ENCODE measurements around the gene KIF17. TPM values are rescaled to one million over a fixed set of nuclear protein-coding genes. Genes with fewer than 3 reads are reported as not detected.

Gene KIF17
- total RNA-seq, 4 donors from 2014 or later, result 2.0 to 12.4 (median 4.1) TPM

DNA sequence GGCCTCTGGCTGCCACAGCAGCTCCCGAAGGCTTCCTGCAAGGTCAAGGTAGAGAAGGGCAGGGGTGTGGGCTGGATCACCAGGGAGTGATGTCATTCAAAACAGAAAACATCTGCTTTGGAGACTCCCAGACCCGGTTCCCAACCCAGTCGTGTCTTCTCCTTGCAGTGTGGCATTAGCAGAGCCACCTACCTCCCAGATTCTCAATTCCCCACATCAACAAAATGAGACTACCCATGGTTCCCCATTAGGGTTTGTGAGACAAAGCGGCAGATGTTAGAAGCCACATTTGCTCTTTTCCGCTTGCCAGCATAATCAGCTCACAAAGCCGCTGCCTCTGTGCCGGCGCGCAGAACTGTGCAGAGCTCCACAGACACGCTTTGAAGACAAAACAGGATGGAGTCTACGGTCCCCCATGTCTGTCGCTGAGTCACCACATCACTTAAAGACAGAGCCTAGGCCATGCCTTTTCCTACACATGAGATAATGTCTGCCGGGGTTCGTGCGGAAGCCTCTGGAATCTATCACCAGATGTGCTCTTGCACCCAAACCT, 12.5 kb downstream of the KIF17 start:
- TF ChIP-seq, protein P1, sequence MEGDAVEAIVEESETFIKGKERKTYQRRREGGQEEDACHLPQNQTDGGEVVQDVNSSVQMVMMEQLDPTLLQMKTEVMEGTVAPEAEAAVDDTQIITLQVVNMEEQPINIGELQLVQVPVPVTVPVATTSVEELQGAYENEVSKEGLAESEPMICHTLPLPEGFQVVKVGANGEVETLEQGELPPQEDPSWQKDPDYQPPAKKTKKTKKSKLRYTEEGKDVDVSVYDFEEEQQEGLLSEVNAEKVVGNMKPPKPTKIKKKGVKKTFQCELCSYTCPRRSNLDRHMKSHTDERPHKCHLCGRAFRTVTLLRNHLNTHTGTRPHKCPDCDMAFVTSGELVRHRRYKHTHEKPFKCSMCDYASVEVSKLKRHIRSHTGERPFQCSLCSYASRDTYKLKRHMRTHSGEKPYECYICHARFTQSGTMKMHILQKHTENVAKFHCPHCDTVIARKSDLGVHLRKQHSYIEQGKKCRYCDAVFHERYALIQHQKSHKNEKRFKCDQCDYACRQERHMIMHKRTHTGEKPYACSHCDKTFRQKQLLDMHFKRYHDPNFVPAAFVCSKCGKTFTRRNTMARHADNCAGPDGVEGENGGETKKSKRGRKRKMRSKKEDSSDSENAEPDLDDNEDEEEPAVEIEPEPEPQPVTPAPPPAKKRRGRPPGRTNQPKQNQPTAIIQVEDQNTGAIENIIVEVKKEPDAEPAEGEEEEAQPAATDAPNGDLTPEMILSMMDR (IDR thresholded peaks at IDR 0.05; ENCODE audit: low read depth), result no peak

DNA sequence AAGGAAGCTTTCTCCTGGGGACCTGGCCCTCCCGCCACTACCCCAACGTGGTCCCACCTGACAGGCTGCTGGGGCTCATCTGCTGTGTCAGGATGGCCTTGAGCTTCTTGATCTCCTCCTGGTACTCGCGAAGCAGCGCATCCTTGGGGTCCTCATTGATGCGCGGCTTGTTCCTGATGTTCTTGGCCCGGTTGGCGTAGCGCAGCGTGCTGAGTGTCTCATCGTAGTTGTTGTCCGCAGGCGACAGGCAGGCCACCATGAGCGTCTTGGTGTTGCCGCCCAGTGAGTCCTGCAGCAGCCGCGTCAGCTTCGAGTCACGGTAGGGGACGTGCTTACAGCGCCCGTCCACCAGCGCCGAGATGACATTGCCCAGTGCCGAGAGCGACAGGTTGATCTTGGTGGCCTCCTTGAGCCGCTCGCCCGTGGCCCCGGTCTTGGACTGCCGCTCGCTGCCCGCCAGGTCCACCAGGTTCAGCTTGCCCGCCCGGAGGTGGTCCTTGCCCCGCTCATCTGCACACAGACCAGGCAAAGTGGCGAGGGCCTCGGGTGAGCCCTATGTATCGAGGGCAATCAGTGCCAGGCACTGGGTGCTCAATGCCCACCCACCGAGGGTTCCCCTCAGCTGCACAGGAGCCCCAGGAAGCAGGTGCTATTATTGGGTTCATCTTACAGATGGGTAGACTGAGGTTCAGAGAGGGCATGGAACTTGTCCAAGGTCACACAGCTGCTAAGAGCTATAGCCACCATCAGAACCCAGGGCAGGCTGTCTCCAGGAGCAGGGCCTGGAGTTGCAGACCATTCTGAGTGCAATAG, 13.2 kb downstream of the KIF17 start:
- TF ChIP-seq, protein P1 (IDR thresholded peaks at IDR 0.05; ENCODE audit: low read depth), result no peak

DNA sequence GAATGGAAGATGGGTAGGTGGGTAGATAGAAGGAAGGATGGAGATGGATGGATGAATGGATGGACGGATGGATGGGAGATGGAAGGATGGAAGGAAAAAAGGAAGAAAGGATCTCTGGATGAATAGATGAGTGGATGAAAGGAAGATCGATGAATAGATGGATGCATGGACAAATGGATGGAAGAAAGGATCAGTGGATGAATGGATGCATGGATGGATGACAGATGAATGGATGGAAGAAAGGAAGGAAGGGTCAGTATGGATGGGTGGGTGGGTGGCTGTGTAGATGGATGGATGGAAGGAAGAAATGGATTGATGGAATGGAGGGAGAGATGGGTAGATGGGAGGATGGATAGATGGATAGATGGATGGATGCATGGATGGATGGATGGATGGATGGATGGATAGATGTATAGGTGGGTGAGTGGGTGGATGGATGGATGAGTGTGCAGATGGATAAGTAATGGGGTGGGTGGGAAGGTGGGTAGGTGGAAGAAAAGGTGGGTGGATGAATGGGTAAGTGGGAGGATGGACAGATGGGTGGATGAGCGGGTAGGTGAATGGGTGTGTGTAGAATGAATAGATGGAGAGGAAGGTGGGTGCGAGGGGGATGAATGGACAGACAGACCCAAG, 14.6 kb downstream of the KIF17 start:
- TF ChIP-seq, protein P1 (IDR thresholded peaks at IDR 0.05; ENCODE audit: low read depth), result no peak

DNA sequence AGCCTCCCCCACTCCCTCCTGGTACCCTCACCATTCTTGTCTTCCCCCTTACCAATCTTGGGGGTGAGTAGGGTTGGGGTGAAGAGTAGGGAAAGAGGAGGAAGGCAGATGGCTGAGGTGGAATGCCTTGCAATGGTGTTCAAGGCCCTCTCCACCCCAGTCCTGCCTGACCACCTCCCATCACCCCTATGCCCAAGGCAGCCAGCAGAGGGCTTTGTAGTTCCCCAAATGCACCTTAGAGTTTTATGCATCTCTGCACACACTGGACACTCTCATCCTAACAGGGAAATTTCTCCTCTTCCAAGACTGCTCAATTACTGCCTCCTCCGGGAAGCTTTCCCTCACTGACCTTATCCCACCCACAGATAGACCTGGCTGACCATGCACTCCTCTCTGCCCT, 15.4 kb downstream of the KIF17 start:
- TF ChIP-seq, protein P1 (IDR thresholded peaks at IDR 0.05; ENCODE audit: low read depth), result no peak

DNA sequence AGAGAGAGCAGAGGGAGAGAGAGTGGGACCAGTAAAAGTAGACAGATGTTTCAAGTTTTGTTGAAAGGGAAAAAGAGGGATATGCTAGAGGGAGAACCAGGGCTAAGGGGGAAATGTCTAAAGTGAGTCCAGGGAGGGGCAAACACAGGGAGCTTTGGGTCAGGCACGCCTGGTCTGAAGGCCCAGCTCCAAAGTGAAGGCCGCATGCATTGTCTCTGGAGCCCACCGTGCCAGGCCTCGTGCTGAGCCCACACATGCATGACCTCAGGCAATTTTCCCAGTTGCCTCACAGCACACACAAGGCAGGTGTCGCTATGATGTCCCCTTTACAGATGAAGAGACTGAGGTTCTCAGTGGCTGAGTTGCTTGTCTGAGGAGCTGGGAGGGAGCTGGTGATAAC, 16.0 kb downstream of the KIF17 start:
- TF ChIP-seq, protein P1 (IDR thresholded peaks at IDR 0.05; ENCODE audit: low read depth), result no peak

DNA sequence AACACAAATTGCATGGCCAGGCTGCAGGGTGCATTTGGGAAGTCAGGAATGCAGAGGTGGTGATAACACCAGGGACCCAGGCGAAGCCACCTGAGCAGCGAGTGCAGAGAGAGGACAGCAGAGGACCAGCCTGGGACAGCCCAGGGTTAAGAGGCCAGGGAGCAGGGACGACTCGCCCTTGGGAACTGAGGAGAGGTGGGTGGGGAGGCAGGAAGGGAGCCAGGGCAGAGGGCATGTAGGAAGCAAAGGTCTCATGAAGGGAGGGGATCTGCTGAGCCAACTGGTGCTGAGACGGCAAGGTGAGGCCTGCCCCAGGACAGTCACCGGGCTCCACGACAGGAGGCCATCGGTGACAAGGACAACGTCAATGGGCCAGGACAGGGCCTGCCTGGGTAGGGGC, 16.4 kb downstream of the KIF17 start:
- TF ChIP-seq, protein P1 (IDR thresholded peaks at IDR 0.05; ENCODE audit: low read depth), result no peak

DNA sequence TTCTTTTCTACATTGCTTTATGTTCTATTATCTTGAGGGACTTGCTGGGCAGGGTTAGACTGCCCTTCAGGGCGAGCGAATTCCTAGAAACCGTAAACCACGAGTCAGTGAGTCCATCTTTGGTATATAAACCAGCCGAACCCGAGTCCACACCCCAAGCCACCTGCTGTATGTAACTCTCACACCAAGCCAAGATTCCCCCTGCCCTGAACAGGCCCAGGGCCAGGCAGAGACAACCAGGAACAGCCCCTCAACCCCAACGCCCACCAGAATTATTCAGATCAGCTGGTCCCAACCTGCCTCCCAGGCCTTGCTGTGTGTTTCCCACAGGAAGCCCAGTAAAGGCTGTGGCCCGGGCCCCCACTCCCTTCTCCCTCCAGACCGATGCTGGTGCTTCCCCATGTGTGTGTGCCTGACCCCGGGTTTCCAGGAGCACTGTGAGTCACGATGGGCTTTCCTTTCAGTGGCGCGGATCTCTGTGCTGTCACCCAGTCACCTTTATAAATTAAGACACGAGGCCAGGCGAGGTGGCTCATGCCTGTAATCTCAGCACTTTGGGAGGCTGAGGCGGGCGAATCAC, 17.1 kb downstream of the KIF17 start:
- TF ChIP-seq, protein P1 (IDR thresholded peaks at IDR 0.05; ENCODE audit: low read depth), result no peak
